ENCODE results near the gene IL9. TPM values are rescaled to one million over a fixed set of nuclear protein-coding genes. Genes with fewer than 3 reads are reported as not detected.

Gene IL9
- total RNA-seq, 4 donors from 2014 or later = not detected

- no peak for TF ChIP-seq POLR2A (IDR thresholded peaks at IDR 0.05)
- TF ChIP-seq CTCF (IDR thresholded peaks at IDR 0.05) = no peak
- intact Hi-C loops (cut with DNase I; ENCODE audit: low total_unique reads) = no loop called here
- Histone ChIP-seq H3K9me3 (no peaks in the 10 kb centered on the region), H3K36me3 (no peaks in the 10 kb centered on the region), H3K4me3 (no peak overlapping the region), H3K27ac (no peak overlapping the region), H3K27me3 (no peaks in the 10 kb centered on the region), H3K4me1 (no peaks in the 10 kb centered on the region)
- DNase-seq = no peak
Measured at GRCh38 chr5:135869935-135870334, 25.7 kb downstream of the IL9 start.

- Histone ChIP-seq H3K4me3 (no peak overlapping the region), H3K36me3 (no peaks in the 10 kb centered on the region)
Measured at GRCh38 chr5:135869276-135869675, 26.4 kb downstream of the IL9 start.

GRCh38 chr5:135868681-135869080 lies 27.0 kb downstream of the IL9 start:
- Histone ChIP-seq H3K4me1 (no peaks in the 10 kb centered on the region), H3K9me3 (no peaks in the 10 kb centered on the region), H3K27ac (no peak overlapping the region), H3K4me3 (no peak overlapping the region), H3K27me3 (no peaks in the 10 kb centered on the region), H3K36me3 (no peaks in the 10 kb centered on the region)
- no peak for DNase-seq
- intact Hi-C loops (cut with DNase I; ENCODE audit: low total_unique reads) = no loop called here
- TF ChIP-seq CTCF (IDR thresholded peaks at IDR 0.05) (no peak), POLR2A (IDR thresholded peaks at IDR 0.05) (no peak)

More at GRCh38 chr5:135869276-135869675, 26.4 kb downstream of the IL9 start:
- Histone ChIP-seq H3K27me3 (no peaks in the 10 kb centered on the region), H3K27ac (no peak overlapping the region), H3K9me3 (no peaks in the 10 kb centered on the region), H3K4me1 (no peaks in the 10 kb centered on the region)
- DNase-seq = no peak
- TF ChIP-seq POLR2A (IDR thresholded peaks at IDR 0.05) (no peak), CTCF (IDR thresholded peaks at IDR 0.05) (no peak)
- intact Hi-C loops (cut with DNase I; ENCODE audit: low total_unique reads) = no loop called here

GRCh38 chr5:135867599-135867998 lies 28.0 kb downstream of the IL9 start:
- Histone ChIP-seq H3K4me3 (no peak overlapping the region), H3K36me3 (no peaks in the 10 kb centered on the region), H3K9me3 (no peaks in the 10 kb centered on the region), H3K4me1 (no peaks in the 10 kb centered on the region), H3K27ac (no peak overlapping the region), H3K27me3 (no peaks in the 10 kb centered on the region)
- intact Hi-C loops (cut with DNase I; ENCODE audit: low total_unique reads) = no loop called here
- TF ChIP-seq CTCF (IDR thresholded peaks at IDR 0.05) (no peak), POLR2A (IDR thresholded peaks at IDR 0.05) (no peak)
- no peak for DNase-seq

- intact Hi-C loops (cut with DNase I; ENCODE audit: low total_unique reads) = no loop called here
- Histone ChIP-seq H3K4me3 (no peak overlapping the region), H3K9me3 (no peaks in the 10 kb centered on the region), H3K27ac (no peak overlapping the region), H3K27me3 (no peaks in the 10 kb centered on the region), H3K4me1 (no peaks in the 10 kb centered on the region), H3K36me3 (no peaks in the 10 kb centered on the region)
- TF ChIP-seq CTCF (IDR thresholded peaks at IDR 0.05) (no peak), POLR2A (IDR thresholded peaks at IDR 0.05) (no peak)
- no peak for DNase-seq
Measured at GRCh38 chr5:135866016-135866415, 29.6 kb downstream of the IL9 start.
